ENCODE results near the gene PNCK. TPM values are rescaled to one million over a fixed set of nuclear protein-coding genes. Genes with fewer than 3 reads are reported as not detected.

The PNCK gene
- total RNA-seq, 1 experiment from 2014 or later, result 26.8 TPM

DNA sequence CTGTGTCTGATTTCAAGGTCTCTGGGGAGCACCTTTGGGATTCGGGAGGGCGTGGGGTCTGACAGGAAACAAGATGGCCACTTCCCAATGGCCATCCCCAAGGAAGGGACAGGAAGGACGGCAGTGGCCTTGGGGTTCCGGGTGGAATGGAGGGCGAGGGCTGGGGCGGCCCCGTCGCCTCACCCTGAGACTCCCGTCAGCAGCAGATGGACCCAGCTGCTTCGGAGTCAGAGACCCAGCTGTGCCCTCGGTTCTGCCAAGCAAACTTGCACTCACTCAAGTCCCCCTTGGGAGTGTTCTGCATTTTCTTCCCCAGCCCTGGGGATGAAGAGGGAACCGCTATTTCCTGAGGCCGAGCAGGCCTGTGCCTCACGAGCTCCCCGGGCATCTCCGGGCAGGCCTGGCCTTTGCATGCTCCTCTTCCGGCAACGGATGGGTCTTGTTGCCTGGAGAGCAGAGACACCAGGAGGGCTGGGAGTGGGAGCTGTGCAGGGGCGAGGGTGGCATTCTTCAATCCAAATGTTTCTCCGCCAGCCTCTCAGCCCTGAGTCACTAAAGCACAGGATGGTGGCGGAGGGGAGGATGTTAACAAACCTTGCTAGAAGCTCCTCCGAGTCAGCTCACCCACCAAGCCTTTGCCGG is 33.4 kb downstream of the PNCK start:
- Histone ChIP-seq H3K9ac (ENCODE audit: extremely low read depth, insufficient read length, low read length) (no peak overlapping the region), H3K23me2 (ENCODE audit: insufficient read length, low read depth, low read length, poor library complexity, severe bottlenecking) (peaks cover 11% of the 10 kb centered on the region), H4K91ac (ENCODE audit: insufficient read length, low read depth, low read length) (no peak overlapping the region), H3K14ac (ENCODE audit: insufficient read depth, low read length) (no peak overlapping the region), H2BK20ac (ENCODE audit: low read depth, low read length, poor library complexity, severe bottlenecking) (no peak overlapping the region), H3K18ac (ENCODE audit: insufficient read length, low read depth, low read length) (no peak overlapping the region), H2BK120ac (ENCODE audit: low read depth, low read length, poor library complexity, severe bottlenecking) (no peak overlapping the region), H2BK5ac (ENCODE audit: insufficient read length, low read length) (no peak overlapping the region), H3T11ph (ENCODE audit: low read length) (no peak overlapping the region), H3K27ac (ENCODE audit: insufficient read length, low read depth, low read length) (no peak overlapping the region), H3K4me2 (ENCODE audit: insufficient read depth, insufficient read length, low read length) (no peak overlapping the region), H3K79me2 (ENCODE audit: insufficient read depth, low read length) (no peaks in the 10 kb centered on the region), H3K56ac (ENCODE audit: insufficient read length, low read depth, low read length) (no peak overlapping the region), H2AK5ac (ENCODE audit: insufficient read length, low read length) (no peak overlapping the region), H2AFZ (ENCODE audit: low read length) (no peak overlapping the region), H2BK15ac (ENCODE audit: low read depth, low read length) (no peak overlapping the region), H3K4ac (ENCODE audit: low read depth, low read length) (no peak overlapping the region), H3K27me3 (ENCODE audit: insufficient read depth, low read length) (peaks cover 26% of the 10 kb centered on the region), H4K5ac (ENCODE audit: insufficient read length, low read depth, low read length) (no peak overlapping the region), H2BK12ac (ENCODE audit: insufficient read length, low read depth, low read length) (no peak overlapping the region), H3K9me3 (ENCODE audit: control insufficient read depth, low read depth, low read length) (peaks cover 23% of the 10 kb centered on the region), H3K23ac (ENCODE audit: insufficient read length, low read depth, low read length) (no peak overlapping the region), H3K79me1 (ENCODE audit: insufficient read depth, low read depth, low read length, poor library complexity, severe bottlenecking) (no peaks in the 10 kb centered on the region), H4K8ac (replicated peaks; ENCODE audit: insufficient read length, low read depth, low read length) (no peak overlapping the region), H4K20me1 (ENCODE audit: control insufficient read depth, insufficient read depth, insufficient read length) (peaks cover 2% of the 10 kb centered on the region), H3K4me1 (ENCODE audit: insufficient read depth, low read length) (no peaks in the 10 kb centered on the region; the same call in 1 of the 2 replicates)
- peaks cover 0 to 7% (median 2%) of the 10 kb centered on the region in 3 experiments; a peak in 3 of 7 replicates for H3K36me3 Mint-ChIP-seq (ENCODE audit: insufficient read depth in 1 of 3, low read depth in 3 of 3)
- TF ChIP-seq, protein P1, sequence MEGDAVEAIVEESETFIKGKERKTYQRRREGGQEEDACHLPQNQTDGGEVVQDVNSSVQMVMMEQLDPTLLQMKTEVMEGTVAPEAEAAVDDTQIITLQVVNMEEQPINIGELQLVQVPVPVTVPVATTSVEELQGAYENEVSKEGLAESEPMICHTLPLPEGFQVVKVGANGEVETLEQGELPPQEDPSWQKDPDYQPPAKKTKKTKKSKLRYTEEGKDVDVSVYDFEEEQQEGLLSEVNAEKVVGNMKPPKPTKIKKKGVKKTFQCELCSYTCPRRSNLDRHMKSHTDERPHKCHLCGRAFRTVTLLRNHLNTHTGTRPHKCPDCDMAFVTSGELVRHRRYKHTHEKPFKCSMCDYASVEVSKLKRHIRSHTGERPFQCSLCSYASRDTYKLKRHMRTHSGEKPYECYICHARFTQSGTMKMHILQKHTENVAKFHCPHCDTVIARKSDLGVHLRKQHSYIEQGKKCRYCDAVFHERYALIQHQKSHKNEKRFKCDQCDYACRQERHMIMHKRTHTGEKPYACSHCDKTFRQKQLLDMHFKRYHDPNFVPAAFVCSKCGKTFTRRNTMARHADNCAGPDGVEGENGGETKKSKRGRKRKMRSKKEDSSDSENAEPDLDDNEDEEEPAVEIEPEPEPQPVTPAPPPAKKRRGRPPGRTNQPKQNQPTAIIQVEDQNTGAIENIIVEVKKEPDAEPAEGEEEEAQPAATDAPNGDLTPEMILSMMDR (conservative IDR thresholded peaks at IDR 0.05), result no peak
- peaks cover 40 to 78% of the 10 kb centered on the region in 2 experiments for H3K9me3 Mint-ChIP-seq
- H3K27ac Mint-ChIP-seq, result no peak overlapping the region
- no CpG with 5 or more reads among the region's 23 CpGs for WGBS (ENCODE audit: extremely low coverage, insufficient read length, low lambda C conversion rate)
- H3K4me3 Mint-ChIP-seq, result no peak overlapping the region
- peaks cover 8 to 12% of the 10 kb centered on the region in 2 experiments for H3K4me1 Mint-ChIP-seq
- no peak for DNase-seq
- peaks cover 56% of the 10 kb centered on the region for H3K27me3 Mint-ChIP-seq (ENCODE audit: low read depth)
